Measurements from ENCODE around the gene OR52K1. TPM values are rescaled to one million over a fixed set of nuclear protein-coding genes. Genes with fewer than 3 reads are reported as not detected.

OR52K1 gene
- total RNA-seq, result 0.10 TPM

DNA sequence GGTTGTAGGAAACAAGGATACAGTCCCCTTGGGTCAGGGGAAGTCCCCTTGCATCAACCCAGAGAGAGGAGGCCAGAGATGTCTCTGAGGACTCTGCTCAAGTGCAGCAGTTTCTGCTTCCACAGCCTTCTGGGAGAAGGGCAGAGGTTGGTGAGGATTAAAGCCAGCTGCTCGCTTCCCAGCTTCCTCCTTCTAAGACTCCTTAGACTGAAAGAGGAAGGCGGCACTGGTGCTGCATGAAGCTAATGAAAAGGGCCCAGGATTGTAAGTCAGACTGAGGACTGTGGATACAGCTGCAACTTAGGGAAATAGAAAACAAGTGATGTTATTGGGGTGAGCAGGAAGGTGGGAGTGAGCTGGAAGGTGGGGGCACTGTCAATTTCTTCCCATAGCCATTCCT is at the start of gene OR52K1:
Gene OR52K1 (plus strand): TSS at position 202 of the 400 bp plus-strand sequence. CDS start 6,255 bp downstream, outside the sequence.
- peaks cover 38% of the 10 kb centered on the region for H3K4me1 ChIP-seq (ENCODE audit: insufficient read depth, low read length)
- no peaks in the 10 kb centered on the region for H3K27me3 ChIP-seq (ENCODE audit: insufficient read depth, low read length)
- no peak within 1 kb of the TSS for H3K4me3 ChIP-seq (ENCODE audit: low read length)
- no peaks in the 10 kb centered on the region for H3K9me3 ChIP-seq (ENCODE audit: low read depth, low read length)

DNA sequence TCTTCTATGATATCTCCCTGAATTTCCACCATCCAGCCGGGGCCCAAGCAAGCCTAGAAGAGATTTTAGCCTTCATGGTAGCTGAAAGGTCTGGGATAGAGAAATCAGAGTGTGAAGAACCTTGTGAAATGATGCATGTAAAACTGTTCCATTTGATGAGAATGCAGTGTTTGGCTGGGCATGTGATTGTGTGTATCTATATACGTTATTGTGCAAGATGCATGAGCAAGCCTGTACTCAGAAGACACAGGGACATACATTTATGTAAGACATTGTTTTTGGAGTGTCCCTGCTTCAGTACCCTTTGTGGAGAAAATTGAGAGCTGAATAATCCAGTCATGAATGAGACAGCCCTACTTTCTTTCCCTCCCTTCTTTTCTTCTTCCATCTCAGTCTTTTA is 48.6 kb upstream of the OR52K1 start:
- no peaks in the 10 kb centered on the region for H3K9me3 ChIP-seq (ENCODE audit: low read depth, low read length)
- H3K27me3 ChIP-seq (ENCODE audit: insufficient read depth, low read length), result no peaks in the 10 kb centered on the region
- H3K4me1 ChIP-seq (ENCODE audit: insufficient read depth, low read length), result peaks cover 50% of the 10 kb centered on the region
- no peak overlapping the region for H3K4me3 ChIP-seq (ENCODE audit: low read length)

DNA sequence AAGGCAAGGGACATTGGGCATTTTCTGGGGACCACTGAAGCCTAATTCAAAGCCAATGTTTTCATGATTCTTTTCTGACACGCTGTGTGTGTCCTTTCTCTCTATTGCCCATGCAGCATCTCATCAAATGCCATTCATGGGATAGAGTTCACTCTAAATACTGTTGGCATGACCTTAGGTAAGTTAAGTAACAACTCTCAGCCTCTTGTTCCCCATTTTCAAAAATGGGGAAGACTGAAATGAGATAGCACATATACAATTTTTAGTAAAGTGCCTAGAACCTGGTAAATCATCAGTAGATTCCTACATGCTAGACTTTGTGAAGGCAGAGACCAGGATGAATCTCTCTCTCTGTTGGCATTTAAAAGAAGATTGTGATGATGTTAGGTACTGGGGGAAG is 46.0 kb upstream of the OR52K1 start:
- no peaks in the 10 kb centered on the region for H3K9me3 ChIP-seq (ENCODE audit: low read depth, low read length)
- no peak overlapping the region for H3K4me3 ChIP-seq (ENCODE audit: low read length)
- H3K27me3 ChIP-seq (ENCODE audit: insufficient read depth, low read length), result no peaks in the 10 kb centered on the region
- peaks cover 50% of the 10 kb centered on the region for H3K4me1 ChIP-seq (ENCODE audit: insufficient read depth, low read length)

DNA sequence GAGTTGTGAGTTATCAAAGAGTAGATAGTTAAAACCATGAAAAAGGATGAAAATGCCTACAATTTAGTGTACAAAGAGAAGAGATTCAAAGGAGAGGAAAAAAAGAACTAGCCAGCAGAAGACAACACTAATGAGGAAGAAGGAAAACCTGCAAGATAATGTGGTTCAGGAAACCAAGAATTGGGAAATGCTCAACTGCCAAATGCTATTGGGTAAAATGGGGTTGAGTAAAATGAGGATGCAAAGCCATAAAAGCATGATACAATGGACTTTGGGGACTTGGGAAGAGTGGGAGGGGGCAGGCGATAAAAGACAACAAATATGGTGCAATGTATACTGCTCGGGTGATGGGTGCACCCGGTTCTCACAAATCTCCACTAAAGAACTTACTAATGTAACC is 40.9 kb upstream of the OR52K1 start:
- no peaks in the 10 kb centered on the region for H3K27me3 ChIP-seq (ENCODE audit: insufficient read depth, low read length)
- no peaks in the 10 kb centered on the region for H3K9me3 ChIP-seq (ENCODE audit: low read depth, low read length)
- H3K4me1 ChIP-seq (ENCODE audit: insufficient read depth, low read length), result peaks cover 37% of the 10 kb centered on the region
- no peak overlapping the region for H3K4me3 ChIP-seq (ENCODE audit: low read length)

DNA sequence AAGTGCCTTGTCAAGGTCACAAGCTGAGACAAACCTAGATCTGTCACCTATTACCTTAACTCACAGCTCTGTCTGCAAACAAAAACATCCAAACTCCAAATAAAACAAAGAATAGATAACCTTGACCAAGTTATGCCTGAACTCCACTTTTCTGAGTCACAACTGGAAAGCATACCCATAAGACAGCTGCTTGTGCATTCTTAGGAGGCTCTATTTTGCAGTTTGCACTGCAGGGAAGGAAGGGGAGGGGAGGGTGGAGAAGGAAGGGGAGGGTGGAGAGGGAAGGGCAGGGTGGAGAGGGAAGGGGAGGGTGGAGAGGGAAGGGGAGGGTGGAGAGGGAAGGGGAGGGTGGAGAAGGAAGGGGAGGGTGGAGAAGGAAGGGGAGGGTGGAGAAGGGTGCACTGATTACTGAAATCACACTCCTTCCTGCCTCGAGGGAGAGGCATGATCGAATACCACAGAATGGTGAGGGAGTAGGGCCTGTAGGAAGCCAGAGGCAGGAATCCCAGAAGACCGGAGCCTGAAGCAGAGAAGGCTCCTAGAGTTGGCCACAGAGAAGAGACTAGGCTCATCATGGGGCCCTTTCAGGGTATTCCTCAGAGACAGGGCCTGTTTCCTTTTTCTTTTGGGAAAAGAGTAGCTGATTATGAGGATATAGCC is 39.1 kb upstream of the OR52K1 start:
- peaks cover 33% of the 10 kb centered on the region for H3K4me1 ChIP-seq (ENCODE audit: insufficient read depth, low read length)
- no peak overlapping the region for H3K4me3 ChIP-seq (ENCODE audit: low read length)
- H3K9me3 ChIP-seq (ENCODE audit: low read depth, low read length), result no peaks in the 10 kb centered on the region
- no peaks in the 10 kb centered on the region for H3K27me3 ChIP-seq (ENCODE audit: insufficient read depth, low read length)

DNA sequence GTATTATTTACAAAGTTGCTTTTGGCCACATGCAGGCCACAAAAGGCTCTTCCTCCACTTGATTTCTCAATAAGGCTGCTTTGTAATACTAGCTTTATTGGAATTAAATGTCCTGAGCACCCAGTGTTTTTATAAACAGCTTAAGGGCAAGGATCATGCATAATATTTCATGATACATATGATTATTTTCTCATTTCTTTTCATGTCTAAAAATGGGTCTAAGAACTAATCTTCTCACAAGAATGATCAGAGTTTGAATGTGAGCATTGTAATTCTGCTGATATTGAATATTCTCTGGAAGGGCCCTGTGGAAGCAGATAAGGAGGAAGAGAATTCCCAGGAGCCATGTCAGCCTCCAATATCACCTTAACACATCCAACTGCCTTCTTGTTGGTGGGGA is 33.5 kb upstream of the OR52K1 start, which contains the start of gene OR52K2:
Gene OR52K2 (plus strand): TSS at position 301 of the 400 bp plus-strand sequence. CDS start 45 bp downstream, at position 346.
- Histone ChIP-seq H3K27me3 (ENCODE audit: insufficient read depth, low read length) (no peaks in the 10 kb centered on the region), H3K4me1 (ENCODE audit: insufficient read depth, low read length) (peaks cover 43% of the 10 kb centered on the region), H3K9me3 (ENCODE audit: low read depth, low read length) (peaks cover 2% of the 10 kb centered on the region), H3K4me3 (ENCODE audit: low read length) (no peak within 1 kb of the TSS)

DNA sequence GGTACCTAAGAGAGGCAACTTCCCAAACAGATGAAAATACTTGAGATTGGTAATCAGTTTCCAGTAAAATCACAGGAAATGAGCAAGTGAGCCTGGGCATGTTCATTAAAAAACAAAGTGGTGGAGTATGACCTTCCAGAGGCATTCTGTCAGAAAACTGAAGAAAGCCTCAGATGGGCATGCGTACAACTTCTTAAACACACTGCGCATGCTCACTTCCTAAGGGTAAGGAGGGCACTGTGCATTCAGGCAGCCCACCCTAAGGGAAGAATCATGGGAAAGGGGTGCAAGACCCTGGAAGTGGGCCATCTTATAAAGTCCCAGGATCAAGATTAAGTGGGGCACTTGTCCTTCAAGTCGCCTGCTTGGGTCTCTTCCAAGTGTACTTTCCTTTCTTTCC is 29.3 kb upstream of the OR52K1 start:
- H3K4me1 ChIP-seq (ENCODE audit: insufficient read depth, low read length), result peaks cover 70% of the 10 kb centered on the region
- no peaks in the 10 kb centered on the region for H3K27me3 ChIP-seq (ENCODE audit: insufficient read depth, low read length)
- no peak overlapping the region for H3K4me3 ChIP-seq (ENCODE audit: low read length)
- H3K9me3 ChIP-seq (ENCODE audit: low read depth, low read length), result peaks cover 5% of the 10 kb centered on the region

DNA sequence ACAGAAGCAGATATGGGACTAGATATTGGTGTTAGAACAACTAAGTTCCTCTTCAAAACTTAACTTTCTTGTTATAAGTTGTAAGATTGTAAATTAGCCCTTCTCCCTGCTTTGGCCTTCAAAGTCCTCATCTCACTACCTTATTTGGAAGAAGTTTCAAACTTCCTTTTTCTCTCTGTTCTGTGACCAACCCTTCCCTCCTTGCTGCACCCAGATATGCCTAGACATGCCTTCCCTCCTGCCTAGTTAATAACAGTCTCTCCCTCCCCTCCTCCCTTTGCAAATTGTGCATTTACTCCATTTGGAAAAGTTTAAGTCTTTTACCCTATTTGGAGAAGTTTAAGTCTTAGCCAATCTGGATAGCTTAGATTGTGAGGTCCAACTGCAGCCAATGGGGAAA is 28.4 kb upstream of the OR52K1 start:
- peaks cover 5% of the 10 kb centered on the region for H3K9me3 ChIP-seq (ENCODE audit: low read depth, low read length)
- H3K4me3 ChIP-seq (ENCODE audit: low read length), result no peak overlapping the region
- peaks cover 68% of the 10 kb centered on the region for H3K4me1 ChIP-seq (ENCODE audit: insufficient read depth, low read length)
- no peaks in the 10 kb centered on the region for H3K27me3 ChIP-seq (ENCODE audit: insufficient read depth, low read length)

DNA sequence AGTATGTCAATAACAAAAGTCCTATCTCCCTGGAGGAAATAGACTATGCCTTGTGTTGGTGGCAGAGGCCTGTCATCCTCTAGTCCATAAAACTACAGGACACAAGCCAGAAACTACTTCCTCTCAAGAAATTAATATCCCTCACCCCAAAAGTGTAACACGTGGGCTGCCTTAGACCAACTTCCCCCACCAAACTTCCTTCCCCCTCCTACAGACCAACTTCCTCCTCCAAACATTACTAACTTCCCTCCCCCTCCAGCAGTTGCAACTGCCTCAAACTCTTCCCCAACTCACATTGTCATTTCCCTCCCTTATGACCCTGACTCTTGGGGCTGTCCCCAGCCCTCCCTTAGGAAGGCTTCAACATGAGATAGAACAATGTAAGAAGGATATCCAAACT is 27.0 kb upstream of the OR52K1 start:
- H3K4me1 ChIP-seq (ENCODE audit: insufficient read depth, low read length), result peaks cover 74% of the 10 kb centered on the region

DNA sequence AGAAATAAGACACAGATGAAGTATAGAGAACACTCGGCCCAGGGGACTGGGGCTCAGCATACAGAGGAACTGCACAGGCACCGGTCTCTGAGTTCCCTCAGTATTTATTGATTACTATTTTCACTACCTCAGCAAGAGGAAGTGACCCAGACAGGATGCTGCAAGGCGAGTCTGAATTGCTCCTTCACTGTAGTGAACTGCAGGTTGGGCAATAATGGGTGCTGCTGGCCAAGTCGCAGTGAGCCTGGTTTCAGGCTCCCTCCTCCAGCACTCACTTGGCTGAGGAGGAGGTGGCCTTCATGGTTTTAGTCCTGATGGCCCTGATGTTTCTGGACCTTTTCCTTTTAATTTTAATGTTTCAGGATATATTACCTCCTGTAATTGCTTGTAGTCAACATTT is 22.9 kb upstream of the OR52K1 start:
- Histone ChIP-seq H3K9me3 (ENCODE audit: low read depth, low read length) (peaks cover 10% of the 10 kb centered on the region), H3K27me3 (ENCODE audit: insufficient read depth, low read length) (no peaks in the 10 kb centered on the region), H3K4me3 (ENCODE audit: low read length) (no peak overlapping the region), H3K4me1 (ENCODE audit: insufficient read depth, low read length) (peaks cover 49% of the 10 kb centered on the region)

More for the DNA sequence above, 27.0 kb upstream of the OR52K1 start:
- Histone ChIP-seq H3K4me3 (ENCODE audit: low read length) (no peak overlapping the region), H3K9me3 (ENCODE audit: low read depth, low read length) (peaks cover 5% of the 10 kb centered on the region), H3K27me3 (ENCODE audit: insufficient read depth, low read length) (no peaks in the 10 kb centered on the region)

DNA sequence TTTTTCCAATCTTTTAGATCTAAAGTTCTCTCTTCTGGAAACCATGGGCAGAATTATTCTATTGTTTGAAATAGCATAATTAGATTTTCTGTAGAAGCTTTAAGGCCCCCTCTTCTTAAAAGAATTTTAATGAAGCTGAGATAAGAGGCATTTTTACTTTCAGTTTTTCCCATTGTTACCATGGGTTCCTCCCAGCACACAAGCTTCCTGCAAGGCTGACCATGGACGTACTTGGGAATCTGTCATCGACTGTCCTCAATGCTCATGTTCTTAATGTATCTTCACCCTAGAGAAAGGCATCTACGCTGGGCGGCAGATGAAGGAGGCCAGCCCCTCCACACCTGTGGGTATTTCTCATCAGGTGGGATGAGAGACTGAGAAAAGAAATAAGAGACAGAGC is 22.3 kb upstream of the OR52K1 start:
- Histone ChIP-seq H3K27me3 (ENCODE audit: insufficient read depth, low read length) (no peaks in the 10 kb centered on the region), H3K4me1 (ENCODE audit: insufficient read depth, low read length) (peaks cover 42% of the 10 kb centered on the region), H3K9me3 (ENCODE audit: low read depth, low read length) (peaks cover 16% of the 10 kb centered on the region), H3K4me3 (ENCODE audit: low read length) (no peak overlapping the region)

DNA sequence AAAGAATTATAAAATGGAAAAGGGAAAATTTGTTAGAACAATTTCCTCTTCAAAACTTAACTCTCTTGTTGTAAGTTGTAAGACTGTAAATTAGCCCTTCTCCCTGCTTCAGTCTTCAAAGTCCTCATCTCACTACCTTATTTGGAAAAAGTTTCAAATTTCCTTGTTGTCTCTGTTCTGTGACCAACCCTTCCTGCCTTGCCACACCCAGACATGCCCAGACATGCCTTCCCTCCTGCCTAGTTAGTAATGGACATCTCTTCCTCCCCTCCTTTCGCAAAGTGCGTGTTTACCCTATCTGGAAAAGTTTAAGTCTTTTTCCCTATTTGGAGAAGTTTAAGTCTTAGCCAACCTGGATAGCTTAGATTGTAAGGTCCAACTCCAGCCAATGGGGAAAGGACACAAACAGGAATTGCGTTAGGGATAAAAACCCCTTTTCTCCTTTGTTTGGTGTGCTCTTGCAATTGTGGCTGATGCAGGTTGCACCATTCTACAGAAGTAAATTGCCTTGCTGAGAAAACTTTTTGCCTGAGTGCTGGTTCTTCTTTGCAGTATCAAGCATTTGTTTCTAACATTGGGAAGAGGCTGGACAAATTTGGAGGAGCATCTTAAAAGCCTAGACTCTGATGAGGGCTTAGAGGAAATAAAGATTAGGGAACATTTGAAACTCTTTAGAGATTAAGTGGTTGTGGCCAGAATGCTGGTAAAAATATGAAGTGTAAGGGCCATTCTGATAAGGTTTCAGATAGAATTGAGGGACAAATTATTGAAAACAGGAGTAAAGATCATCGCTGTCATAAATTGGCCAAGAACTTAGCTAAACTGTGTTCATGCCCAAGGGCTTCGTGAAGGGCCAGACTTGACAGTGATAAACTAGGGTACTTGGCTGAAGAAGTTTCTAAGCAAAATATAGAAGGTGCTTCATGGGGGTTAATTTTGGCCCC is 18.0 kb upstream of the OR52K1 start:
- H3K4me1 ChIP-seq (ENCODE audit: insufficient read depth, low read length), result peaks cover 42% of the 10 kb centered on the region

DNA sequence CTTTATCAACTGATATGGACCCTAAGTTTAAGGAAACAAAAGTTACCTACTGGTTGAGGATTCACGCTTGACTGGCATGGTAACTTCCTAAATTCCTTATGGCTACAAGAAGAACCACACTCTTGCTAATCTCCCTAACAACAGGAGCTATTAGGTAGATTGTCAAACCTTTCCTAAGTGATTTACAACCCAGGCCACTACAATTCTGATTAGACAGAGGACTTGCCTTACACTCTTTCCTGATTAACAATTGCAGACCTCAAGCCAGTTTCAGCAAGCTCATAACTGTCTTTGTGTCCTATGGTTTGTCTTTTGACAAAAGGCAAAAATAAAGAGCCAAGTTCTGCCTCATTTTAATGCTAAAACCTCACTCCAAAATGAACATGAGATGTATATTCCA is 17.0 kb upstream of the OR52K1 start:
- no peaks in the 10 kb centered on the region for H3K27me3 ChIP-seq (ENCODE audit: insufficient read depth, low read length)
- H3K9me3 ChIP-seq (ENCODE audit: low read depth, low read length), result peaks cover 16% of the 10 kb centered on the region
- H3K4me3 ChIP-seq (ENCODE audit: low read length), result no peak overlapping the region
- peaks cover 42% of the 10 kb centered on the region for H3K4me1 ChIP-seq (ENCODE audit: insufficient read depth, low read length)

More for the DNA sequence above, 18.0 kb upstream of the OR52K1 start:
- Histone ChIP-seq H3K27me3 (ENCODE audit: insufficient read depth, low read length) (no peaks in the 10 kb centered on the region), H3K9me3 (ENCODE audit: low read depth, low read length) (peaks cover 16% of the 10 kb centered on the region), H3K4me3 (ENCODE audit: low read length) (no peak overlapping the region)

DNA sequence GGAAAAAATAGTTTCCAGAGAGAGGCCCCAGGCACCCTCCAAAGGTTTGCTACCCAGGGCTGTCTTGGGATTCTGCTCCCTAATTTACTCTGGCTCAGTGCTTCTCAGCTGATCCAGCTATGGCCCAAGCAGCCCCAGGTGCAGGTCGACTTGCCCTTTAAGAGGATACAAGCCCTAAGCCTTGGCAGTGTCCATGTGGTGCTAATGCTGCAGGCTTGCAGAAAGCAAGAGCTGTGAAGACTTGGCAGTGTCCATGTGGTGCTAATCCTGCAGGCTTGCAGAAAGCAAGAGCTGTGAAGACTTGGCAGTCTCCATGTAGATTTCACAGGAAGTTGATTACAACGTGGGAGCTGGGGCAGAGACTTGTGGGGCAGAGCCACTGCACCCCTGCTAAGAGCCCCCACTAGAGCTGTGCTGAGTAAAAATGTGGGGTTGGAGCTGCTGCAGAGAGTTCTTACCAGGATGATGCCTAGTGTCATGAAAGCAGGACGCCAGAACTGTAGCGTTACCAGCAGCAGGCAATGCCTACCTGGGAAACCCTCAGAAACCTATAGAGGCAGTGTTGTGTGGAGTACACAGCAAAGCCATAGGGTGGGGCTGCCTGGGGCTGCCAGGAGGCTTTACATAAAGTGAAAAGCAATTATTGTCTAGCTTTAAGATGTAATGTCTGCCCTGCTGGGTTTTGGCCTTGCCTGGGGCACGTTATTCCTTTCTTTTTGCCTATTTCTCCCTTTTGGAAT is 16.1 kb upstream of the OR52K1 start:
- Histone ChIP-seq H3K27me3 (ENCODE audit: insufficient read depth, low read length) (no peaks in the 10 kb centered on the region), H3K4me3 (ENCODE audit: low read length) (no peak overlapping the region), H3K9me3 (ENCODE audit: low read depth, low read length) (peaks cover 16% of the 10 kb centered on the region), H3K4me1 (ENCODE audit: insufficient read depth, low read length) (peaks cover 51% of the 10 kb centered on the region)

Data from mononuclear cell (primary cell).